Sigmoid colon (tissue), 4 donors: Measurements from ENCODE around the gene BRMS1.
A peak's percentile ranks its signal among the peaks of the same experiment; 100 is the strongest.

Experiments
- EP300 ChIP-seq, 4 donors: sonication (generic); formaldehyde crosslinking; IDR thresholded peaks; one replicate each; pipeline ENCODE4 v1.6.1; 2017; ENCODE audit warnings: antibody characterized with exemption in 4 of 4
- POLR2A ChIP-seq, 2 donors: fragments of 450-650 bp; IDR thresholded peaks; one replicate each; pipeline ENCODE4 v1.6.1; 2016; ENCODE audit warnings: antibody characterized with exemption in 2 of 2, mild to moderate bottlenecking in 2 of 2, moderate library complexity in 2 of 2
- TF ChIP-seq, protein P1 (sequence below), 4 experiments: fragments of 450-650 bp in 3 of 4; fragments of 200-600 bp in 1 of 4; IDR thresholded peaks; one replicate each; pipeline ENCODE4 v1.5.1; 2016 to 2019; ENCODE audit warnings: antibody characterized with exemption in 4 of 4, mild to moderate bottlenecking in 3 of 4, moderate library complexity in 2 of 4

- TF ChIP-seq POLR2A (IDR thresholded peaks at IDR 0.05), result peak in 1 of 2 donors; percentile 5
- TF ChIP-seq, protein P1, sequence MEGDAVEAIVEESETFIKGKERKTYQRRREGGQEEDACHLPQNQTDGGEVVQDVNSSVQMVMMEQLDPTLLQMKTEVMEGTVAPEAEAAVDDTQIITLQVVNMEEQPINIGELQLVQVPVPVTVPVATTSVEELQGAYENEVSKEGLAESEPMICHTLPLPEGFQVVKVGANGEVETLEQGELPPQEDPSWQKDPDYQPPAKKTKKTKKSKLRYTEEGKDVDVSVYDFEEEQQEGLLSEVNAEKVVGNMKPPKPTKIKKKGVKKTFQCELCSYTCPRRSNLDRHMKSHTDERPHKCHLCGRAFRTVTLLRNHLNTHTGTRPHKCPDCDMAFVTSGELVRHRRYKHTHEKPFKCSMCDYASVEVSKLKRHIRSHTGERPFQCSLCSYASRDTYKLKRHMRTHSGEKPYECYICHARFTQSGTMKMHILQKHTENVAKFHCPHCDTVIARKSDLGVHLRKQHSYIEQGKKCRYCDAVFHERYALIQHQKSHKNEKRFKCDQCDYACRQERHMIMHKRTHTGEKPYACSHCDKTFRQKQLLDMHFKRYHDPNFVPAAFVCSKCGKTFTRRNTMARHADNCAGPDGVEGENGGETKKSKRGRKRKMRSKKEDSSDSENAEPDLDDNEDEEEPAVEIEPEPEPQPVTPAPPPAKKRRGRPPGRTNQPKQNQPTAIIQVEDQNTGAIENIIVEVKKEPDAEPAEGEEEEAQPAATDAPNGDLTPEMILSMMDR (IDR thresholded peaks at IDR 0.05), result no peak
- TF ChIP-seq EP300 (IDR thresholded peaks at IDR 0.05), result no peak
Observed at GRCh38 chr11:66371627-66372415, 26.9 kb upstream of the BRMS1 start, which contains the start of gene SLC29A2.
